ENCODE data around the gene COG7.
"Not testable (repeated sequence)": the region's sequence is repeated elsewhere in the genome, so short reads cannot be mapped to it uniquely, and the experiment has no call there.

COG7 gene

DNA sequence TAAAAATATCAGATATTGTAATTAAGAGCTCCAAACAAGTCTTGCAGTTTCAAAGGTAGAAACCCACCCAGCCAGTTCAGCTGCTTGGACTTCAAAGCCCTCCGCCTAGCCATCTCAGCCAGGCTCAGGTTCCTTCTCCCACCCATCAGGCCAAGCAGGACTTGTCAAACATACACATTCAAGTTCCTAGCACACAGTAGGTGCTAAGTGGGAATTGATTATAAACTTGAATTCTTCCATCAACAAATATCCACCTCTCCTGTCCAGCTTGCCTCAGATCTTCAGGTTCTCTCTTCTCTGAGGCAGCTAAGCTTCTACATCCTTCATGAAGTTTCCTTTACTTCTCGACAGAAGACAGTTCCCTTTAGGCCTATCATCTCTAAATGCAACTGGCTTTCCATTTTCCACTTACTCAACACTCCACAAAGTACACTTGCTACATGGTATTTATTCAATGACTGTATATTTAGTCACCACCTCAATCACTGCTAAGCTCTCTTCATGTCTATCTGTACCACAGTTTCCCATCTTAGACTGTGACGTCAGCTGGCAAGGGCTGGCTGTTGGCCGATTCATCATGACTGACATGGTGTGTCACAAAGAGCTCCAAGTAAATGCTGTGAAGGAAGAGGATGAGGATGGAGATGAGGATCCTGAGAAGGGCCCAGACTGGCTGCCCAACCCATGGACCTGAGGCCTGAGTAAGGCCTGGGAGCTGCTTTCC lies 13.3 kb upstream of the COG7 start:
- DNase-seq = no peak

DNA sequence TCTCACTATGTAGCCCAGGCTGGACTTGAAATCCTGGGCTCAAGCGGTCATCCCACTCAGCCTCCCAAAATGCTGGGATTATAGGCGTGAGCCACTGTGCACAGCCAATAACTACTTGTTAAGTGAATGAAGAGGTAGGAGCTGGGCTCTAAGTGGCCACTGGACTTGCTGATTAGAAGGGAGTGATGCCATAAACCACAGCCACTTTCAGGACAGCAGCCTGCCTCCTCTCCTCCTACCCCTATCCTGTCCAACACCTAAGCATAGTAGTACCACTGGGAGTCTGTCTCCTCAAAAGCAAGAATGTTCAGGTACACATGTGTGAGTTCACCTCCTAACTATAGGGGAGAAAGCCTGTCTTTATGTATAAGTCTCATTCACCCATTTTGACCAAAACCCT lies 12.2 kb upstream of the COG7 start:
- no peak for DNase-seq

DNA sequence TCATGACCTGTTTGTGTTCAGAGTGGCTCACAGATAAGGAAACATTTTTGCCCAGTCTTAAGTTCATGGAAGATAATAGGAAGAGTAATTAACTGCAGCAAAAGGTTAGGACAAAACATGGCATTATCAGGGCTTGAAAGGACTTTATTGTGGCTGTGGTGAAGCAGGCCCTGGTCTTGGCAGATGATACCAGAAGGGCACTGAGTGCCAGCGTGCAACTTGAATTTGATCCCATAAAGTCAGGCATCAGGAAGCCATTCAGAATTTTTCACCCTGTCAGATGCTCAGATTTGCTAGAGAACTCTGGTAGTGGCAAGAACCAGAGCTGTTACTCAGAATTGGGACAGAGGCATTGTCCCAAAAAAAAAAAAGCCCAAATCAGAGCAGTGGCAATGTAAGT lies 11.2 kb upstream of the COG7 start:
- DNase-seq = no peak

DNA sequence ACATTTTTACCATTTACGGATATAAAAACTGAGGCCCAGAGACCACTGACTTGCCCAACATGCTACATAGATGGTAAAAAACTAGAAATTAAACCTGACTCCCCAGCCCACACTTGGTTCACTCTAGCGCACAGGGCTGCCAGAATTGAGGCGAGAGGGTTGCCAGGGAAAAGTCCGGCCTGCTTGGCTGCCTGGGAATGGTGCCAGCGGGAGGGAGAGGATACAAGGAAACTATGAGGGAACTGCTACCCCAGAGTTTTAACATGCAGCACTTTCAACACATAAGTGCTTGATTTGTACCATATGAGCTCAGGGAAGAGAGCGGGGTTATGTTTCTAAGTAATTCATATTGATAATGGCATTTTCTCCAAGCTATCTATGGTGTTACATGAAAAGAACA lies 10.0 kb upstream of the COG7 start:
- DNase-seq = not testable (repeated sequence)

DNA sequence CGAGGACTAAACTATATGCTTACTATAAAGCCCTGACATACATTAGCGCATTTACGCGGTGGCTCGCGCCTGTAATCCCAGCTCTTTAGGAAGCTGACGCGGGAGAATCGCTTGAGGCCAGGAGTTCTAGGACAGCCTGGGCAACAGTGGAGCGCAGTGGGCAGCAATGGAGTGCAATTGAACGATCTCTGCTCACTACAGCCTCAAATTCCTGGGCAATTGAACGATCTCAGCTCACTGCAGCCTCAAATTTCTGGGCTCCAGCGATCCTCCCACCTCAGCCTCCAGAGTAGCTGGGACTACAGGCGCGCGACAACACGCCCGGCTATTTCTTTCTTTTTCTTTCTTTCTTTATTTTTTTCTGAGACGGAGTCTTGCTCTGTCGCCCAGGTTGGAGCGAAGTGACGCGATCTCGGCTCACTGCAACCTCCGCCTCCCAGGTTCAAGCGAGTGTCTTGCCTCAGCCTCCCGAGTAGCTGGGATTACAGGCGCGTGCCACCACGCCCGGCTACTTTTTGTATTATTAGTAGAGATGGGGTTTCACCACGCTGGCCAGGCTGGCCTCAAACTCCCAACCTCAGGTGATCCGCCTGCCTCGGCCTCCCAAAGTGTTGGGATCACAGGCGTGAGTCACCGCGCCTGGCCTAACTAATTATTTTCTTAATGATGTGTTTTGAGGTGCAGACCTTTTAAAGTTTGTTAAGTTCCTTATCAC lies 506 bp upstream of the COG7 start:
- no peak for DNase-seq

DNA sequence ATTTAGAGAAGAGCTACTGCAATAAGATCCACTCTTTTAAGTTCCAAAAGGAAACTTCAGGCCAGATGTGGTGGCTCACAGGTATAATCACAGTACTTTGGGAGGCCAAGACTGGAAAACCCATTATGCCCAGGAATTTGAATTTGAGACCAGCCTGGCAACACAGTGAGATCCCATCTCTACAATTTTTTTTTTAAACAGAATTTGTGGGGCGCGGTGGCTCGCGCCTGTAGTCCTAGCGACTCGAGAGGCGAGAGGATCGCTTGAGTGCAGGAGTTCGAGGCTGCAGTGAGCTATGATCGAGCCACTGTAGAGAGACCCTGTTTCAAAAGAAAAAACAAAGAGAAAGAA lies 793 bp downstream of the COG7 start:
- DNase-seq = no peak

DNA sequence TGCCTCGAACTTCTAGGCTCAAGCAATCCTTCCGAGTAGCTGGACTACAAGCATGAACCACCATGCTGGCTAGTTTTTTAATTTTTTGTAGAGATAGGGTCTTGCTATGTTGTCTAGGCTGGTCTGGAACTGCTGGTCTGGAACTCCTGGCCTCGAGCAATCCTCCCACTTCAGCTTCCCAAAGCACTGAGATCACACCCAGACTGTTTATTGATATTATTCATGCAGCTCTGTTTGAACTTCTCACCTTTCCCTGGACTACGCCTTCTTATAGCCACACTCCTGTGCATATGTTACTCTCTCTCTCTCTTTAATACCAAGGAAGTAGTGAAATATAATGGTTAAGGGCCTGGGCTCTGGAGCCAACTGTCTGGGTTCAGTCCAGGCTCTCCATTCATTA lies 4.6 kb downstream of the COG7 start:
- DNase-seq = no peak

DNA sequence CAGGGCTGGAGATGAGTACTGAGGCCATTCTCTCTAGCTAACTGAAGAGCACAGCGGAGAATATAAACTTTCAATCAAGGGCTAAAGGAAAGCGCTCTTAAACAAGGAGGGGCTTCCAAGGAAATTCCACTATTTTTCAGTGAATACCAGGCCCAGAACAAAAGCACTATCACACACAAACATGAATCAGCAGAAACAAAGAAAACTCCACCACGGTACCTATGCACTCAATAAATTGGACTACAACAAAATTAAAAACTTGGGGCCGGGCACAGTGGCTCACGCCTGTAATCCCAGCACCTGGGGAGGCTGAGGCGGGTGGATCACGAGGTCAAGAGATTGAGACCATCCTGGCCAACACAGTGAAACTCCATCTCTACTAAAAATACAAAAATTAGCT lies 15.4 kb downstream of the COG7 start:
- DNase-seq = not testable (repeated sequence)

DNA sequence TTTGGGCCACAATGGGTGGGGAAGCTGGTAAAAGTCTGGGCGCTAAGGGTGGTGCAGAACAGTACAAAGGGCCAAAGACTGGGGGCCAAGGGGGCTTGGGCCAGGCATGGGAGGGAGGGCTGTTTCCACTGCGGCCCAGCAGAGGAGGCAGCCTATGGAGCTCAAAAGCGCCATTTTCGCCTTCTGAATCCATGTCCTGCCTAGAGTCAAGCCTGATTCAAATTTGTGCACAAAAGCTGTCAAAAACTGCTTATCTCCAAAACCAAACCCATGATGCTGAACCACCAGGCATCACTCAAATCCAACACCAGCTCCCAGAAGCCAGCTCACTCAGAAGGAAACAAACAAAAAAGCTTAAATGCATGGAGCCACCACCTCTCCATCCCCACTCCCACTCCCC lies 16.0 kb downstream of the COG7 start:
- DNase-seq = no peak

DNA sequence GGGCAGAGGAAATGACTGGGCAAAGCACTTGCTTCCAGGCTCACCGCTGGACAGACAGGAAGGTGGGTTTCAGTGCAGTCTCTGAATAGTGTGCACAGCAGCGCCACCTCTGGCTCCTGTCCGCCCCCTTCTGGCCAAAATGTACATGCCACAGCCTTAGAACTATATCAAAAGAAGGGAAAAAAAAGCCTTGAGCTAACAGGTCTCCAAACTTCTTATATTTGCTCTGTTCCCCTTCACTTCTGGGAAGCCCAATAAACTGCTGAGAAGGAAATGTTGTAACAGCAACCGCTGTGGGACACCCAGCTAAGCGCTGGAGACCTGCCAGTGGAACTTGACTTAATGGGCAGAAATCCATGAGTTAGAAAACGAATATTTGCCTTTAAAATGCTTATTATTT lies 17.5 kb downstream of the COG7 start:
- no peak for DNase-seq

DNA sequence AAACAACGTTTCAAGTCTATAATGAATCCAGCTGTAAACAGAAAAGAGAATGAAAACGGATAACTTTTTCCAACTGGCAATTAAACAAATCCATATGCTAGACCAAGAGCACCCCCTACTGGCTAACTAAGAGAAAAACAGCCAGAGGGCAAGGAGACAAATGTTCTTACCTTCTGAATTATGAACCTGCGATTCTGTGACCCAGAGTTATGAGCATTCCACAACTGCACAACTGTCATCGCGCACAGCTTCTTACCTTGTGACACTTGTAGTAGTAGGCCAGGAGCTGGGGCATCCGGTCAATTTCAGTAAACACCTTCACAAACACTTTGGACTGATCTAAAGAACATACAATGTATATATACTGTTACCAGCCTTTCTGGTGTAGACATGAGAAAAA lies 18.6 kb downstream of the COG7 start:
- DNase-seq = peak; percentile 38

DNA sequence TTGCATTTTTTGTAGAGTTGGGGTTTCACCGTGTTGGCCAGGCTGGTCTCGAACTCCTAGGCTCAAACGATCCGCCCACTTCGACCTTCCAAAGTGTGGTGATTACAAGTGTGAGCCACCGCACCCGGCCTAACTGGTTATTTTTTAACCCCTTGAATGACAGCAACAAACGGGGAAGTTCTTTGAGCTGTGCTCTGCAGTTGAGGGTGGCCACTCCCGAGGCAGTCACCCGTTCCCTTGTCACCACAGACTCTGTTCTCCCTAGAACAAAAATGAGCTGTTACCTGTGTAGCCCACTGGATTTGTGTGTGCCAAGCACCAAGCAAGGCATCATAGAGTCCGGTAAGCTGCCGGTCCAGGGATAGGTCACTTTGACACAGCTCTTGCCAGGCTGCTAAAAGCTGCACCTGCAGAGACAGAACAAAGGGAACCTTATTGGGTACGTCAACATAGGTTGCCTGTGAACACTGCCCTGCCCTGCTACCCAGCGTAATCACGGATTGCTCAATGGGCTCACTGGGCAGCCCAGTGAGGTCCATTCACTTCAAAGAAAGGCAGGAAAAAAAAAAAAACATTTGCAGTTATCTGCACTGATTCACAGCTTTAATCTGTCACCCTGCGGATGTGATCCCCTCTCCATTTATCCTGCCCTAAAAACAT lies 19.6 kb downstream of the COG7 start:
- DNase-seq = no peak

DNA sequence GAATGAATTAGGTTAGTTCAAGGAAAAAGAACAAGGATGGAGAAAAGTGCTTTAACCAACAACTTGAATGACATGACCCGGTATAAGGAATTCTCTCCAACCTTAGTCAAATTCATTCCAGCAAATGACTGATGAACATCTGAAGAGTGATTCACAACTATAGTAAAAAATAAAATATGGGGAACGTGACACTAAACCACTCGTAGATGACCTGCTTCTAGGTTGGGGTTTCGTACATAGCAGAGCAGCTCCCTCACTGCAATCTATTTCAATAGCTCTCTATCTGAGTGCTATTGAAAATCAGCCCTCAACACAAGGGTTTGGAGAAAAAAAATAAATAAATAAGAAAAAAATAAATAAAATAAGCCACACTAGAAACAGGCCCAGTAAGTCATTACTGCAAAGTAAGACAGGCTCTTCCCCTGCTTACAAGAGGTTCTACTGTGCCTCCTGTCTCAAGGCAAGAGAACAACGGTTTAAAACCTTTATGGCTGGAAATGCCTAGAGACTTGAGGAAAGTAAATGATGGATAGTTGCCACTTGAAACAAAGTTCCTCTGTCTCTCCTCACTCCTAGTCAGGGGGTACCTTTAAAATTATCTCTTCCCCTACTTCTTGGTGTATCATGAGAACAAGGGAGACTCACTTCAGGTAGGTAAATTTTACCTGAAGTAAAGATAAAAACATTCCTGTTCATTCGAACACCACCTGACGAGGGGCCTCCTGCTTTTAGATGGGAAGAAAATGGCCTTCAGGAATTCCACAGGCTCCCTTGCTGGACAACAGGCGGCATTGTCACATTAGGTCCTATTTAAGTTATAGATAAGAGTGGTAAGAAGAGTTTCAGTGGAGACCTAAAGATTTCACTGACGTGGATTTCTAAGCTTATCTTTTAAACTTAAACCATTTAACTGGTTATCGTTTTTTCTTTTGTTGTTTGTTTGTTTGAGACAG lies 20.5 kb downstream of the COG7 start:
- DNase-seq = no peak

DNA sequence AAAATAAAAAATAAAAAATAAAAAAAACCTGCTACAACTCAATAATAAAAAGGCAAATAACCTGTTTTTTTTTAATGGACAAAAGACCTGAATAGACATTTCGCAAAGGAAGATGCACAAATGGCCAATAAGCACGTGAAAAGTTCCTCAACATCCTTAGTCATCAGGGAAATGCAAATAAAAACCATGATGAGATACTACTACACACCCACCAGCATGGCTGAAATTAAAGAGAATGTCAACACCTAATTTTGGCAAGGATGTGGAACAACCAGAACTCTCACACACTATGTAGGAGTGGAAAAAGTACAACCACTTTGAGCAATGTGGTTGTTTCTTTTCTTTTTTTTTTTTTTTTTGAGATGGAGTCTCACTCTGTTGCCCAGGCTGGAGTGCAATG lies 24.6 kb downstream of the COG7 start:
- no peak for DNase-seq

DNA sequence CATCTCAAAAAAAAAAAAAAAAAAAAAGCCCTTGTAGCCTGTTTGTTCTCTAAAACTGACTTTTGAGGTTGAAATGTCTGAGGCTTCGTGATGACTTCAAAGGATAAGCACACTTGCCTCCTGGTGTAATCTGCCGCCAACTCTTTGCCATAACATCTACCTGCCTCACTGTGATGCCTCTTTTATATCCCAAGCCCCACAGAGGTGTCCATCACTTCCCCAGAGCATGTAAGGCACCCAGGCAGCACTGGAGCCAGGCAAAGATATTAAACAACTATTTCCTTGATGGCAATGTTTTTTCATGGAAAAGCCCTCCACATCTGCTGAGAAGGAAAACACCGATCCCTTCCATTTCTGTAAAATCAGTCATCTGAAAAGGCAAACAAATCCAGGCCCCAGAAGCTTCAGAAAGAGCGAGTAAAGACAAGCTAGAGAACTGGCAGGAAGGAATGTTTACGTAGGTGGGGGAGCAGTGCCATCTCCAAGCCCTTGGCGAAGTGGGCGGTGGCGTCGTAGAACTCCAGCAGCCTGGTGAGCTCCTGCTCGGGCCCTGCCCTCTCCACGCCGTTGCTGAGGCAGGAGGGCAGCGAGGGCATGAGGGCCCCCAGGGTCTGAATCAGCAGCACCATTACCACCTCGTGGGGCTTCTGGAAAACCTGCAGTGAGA lies 28.6 kb downstream of the COG7 start:
- DNase-seq = peak; percentile 27

DNA sequence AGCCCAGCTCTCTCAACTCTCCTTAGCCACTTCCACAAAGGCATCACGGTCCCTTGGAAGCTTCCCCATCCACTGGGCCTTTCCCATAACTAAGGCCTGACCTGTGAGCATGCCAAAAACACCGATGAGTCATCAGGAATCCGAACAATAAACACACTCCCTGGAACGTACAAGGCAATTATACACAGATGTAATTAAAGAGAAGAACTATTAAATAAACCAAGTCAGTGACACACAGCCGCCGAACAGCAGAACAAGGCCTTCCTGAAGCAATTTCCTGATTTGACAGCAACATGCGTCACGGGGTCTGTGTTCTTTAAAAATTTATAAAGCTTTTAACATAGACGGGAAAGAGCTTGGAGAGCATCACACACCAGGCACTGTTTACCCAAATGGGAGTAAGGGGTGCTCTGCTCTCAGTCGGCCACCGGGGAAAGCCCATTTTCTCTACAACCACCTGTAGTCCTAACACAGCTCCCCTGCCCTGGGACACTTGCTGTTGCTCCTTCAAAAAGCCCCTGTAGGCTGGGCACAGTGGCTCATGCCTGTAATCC lies 29.4 kb downstream of the COG7 start:
- DNase-seq = no peak

DNA sequence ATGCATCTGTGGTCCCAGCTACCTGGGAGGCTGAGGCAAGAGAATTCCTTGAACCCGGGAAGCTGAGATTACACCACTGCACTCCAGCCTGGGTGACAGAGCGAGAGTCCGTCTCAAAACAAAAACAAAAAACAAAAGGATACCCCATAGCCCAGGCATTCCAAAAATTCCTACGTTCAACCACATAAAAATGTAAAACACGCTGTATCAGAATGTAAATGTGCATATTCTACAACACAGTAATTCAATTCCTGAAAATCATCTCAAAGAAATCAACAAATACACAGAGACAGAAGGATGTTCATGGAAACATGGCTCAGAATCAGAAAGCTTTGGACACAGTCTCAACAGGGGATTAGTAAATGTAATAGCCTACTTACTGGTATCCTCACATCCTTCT lies 33.0 kb downstream of the COG7 start:
- DNase-seq = no peak

DNA sequence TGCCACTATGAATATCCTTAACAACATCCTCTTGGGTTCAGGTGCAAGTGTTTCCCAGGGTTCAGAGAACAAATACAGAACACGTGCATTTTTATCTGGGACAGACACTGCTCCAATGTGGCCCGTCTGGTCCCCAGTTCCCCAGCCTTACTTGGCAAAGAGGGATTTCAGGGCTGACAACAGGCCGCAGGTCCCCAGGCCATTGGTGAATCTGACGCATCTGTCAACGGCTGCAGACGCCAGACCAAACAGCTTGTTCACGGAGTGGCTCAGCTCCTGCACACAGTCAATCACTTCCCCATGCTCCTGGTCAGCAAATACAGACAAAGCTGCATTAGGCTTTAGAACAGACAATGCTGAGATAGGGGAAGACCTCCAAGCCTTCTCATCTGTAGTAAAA lies 36.2 kb downstream of the COG7 start:
- no peak for DNase-seq

DNA sequence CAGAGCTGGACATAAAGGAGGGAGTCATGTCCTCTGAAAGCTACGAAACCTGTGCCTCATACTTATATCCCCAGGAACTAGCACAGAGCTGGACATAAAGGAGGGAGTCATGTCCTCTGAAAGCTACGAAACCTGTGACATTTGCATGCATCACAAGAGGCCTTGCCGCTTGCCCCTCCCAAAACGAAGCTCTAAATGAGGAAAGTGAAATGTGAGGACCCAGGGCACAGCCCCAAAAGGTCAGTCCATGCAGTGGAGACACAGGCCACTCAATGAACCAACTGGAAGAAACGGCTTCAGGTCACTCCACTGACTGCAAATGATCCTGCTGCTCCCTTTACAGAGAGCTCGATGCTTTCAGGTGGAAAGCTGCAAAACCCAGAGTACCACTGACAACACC lies 38.3 kb downstream of the COG7 start:
- no peak for DNase-seq

DNA sequence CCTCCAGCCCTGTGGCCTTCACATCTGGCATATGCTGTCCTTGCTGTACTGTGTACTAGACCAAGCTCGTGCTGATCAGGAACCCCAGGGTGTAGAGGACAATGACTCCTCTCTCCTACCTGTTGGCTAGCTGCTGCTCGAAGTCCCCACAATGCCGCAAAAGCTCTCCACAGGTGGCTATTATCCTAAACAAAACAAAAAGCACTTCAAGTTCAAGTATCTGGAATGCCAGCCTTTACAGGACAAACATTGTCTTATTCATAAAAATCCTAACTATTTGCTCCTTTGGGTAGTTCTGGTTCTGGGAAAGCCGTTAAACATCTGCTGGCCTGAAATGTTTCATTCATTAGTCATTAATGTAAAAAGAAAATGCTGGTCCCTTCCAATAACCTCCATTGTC lies 42.8 kb downstream of the COG7 start:
- DNase-seq = no peak

DNA sequence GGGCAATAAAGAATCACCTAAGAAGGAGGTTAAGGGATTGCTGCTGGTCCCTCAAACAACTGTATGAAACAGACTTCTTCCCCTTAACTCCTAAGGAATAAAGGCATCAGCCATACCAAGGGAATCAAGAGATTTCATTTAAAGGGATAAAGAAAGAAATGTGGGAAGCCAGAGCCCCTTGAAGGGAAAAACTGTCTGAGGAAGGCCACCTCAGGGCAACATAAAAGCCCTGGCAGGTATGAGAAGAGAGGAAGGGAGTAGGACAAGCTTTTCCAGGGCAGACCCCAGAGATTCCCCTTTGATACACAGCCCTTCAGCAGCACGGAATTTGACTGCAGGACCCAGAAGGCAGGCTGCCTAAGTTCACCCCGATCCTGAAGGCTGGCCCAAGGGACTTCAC lies 43.5 kb downstream of the COG7 start:
- no peak for DNase-seq

DNA sequence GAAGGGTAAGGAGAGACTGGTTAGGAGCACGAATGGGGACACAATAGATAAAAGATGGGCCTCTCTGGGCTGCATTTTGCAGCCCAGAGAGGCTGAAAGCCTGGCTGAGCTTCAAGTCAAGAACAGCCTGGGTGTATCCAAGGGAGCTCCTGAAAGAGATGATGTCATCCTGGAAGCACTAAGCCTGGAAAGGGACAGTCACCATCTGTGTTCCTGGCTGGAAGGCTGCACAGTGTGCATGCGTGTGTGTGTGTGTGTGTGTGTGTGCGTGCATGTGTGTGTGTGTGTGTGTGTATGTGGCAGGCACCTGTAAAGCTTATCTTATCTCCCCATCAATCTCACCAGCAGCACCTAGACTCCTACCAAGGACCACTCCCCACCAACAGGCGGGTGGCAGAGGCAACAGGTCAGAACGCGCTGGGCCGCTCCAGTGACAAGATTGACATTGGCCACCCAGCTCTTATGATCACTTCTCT lies 44.1 kb downstream of the COG7 start:
- no peak for DNase-seq

Data from NCI-H187 treated with DMSO at 0.1 percent for 48 hours (cell line).